ENCODE measurements around the gene CCDC80.
"Not testable (repeated sequence)": the region's sequence is repeated elsewhere in the genome, so short reads cannot be mapped to it uniquely, and the experiment has no call there.

The CCDC80 gene

GRCh38 chr3:112583105-112583504 lies 57.8 kb downstream of the CCDC80 start:
- DNase-seq, result no peak

GRCh38 chr3:112582244-112582874 lies 58.6 kb downstream of the CCDC80 start:
- no peak for DNase-seq

GRCh38 chr3:112579697-112580096 lies 61.2 kb downstream of the CCDC80 start:
- DNase-seq, result no peak

GRCh38 chr3:112579232-112579631 lies 61.7 kb downstream of the CCDC80 start:
- no peak for DNase-seq

GRCh38 chr3:112572701-112573100 lies 68.2 kb downstream of the CCDC80 start:
- DNase-seq, result no peak

GRCh38 chr3:112569265-112569664 lies 71.7 kb downstream of the CCDC80 start:
- no peak for DNase-seq

- DNase-seq, result no peak
These were observed 72.3 kb downstream of the CCDC80 start for GRCh38 chr3:112568642-112569041.

- DNase-seq, result no peak
These were observed 76.0 kb downstream of the CCDC80 start for GRCh38 chr3:112564940-112565305.

- DNase-seq, result not testable (repeated sequence)
These were observed 76.5 kb downstream of the CCDC80 start for GRCh38 chr3:112564247-112564939.

GRCh38 chr3:112561734-112562529 lies 79.0 kb downstream of the CCDC80 start, which contains the start of the genes ATG3 and SLC35A5:
TSS of gene ATG3 (minus strand) at chr3:112561962. CDS start at chr3:112561528, 434 bp downstream.
TSS of gene SLC35A5 (plus strand) at chr3:112562045. CDS start at chr3:112563404, 1,359 bp downstream.
- DNase-seq, result peak; percentile 78

- DNase-seq, result no peak
These were observed 79.5 kb downstream of the CCDC80 start for GRCh38 chr3:112561484-112561733.

- DNase-seq, result no peak
These were observed 80.0 kb downstream of the CCDC80 start for GRCh38 chr3:112560721-112561483.

GRCh38 chr3:112560307-112560706 lies 80.6 kb downstream of the CCDC80 start:
- DNase-seq, result no peak

GRCh38 chr3:112557976-112558375 lies 83.0 kb downstream of the CCDC80 start:
- no peak for DNase-seq

- DNase-seq, result no peak
These were observed 85.3 kb downstream of the CCDC80 start for GRCh38 chr3:112555535-112556170.

GRCh38 chr3:112550859-112551258 lies 90.1 kb downstream of the CCDC80 start:
- no peak for DNase-seq
